ENCODE results near the gene ZNF770.

GRCh38 chr15:34941185-34941698, 46.8 kb downstream of the ZNF770 start:
- TF ChIP-seq CTCF (IDR thresholded peaks at IDR 0.05) (no peak), ZFX (IDR thresholded peaks at IDR 0.05; ENCODE audit: borderline replicate concordance) (no peak)
